HG03460 (cell line): ENCODE measurements around the gene SLFN12L.
"Not testable (repeated sequence)": the region's sequence is repeated elsewhere in the genome, so short reads cannot be mapped to it uniquely, and the experiment has no call there.

Experiments used
- ATAC-seq: cut with Tn5 transposase; IDR thresholded peaks from one replicate; pipeline ENCODE4 v1.9.1; 2021; ENCODE audit not compliant: unreplicated experiment

The SLFN12L gene

GRCh38 chr17:35537601-35538141 lies at the start of gene SLFN12L:
Gene SLFN12L, minus strand, starts transcription at chr17:35537678. Its CDS starts 15,314 bp downstream, at chr17:35522364.
- no peak for ATAC-seq

GRCh38 chr17:35586569-35587073 lies 49.1 kb upstream of the SLFN12L start:
- no peak for ATAC-seq

DNA sequence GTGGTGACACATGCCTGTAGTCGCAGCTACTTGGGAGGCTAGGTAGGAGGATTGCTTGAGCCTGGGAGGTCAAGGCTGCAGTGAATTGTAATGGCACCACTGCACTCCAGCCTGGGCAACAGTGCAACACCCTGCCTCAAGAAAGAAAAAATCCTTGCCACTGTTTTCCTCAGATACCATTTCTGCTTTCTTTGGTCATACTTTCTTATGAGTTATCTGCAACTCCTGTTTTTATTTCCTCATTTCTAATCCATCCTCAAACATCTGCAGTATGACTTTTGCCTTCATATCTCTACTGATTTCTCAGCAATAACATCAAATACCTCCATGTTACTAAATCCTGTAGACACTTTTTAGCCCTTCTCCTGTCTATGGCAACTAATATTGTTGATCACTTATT lies 46.6 kb upstream of the SLFN12L start:
- ATAC-seq, result no peak

DNA sequence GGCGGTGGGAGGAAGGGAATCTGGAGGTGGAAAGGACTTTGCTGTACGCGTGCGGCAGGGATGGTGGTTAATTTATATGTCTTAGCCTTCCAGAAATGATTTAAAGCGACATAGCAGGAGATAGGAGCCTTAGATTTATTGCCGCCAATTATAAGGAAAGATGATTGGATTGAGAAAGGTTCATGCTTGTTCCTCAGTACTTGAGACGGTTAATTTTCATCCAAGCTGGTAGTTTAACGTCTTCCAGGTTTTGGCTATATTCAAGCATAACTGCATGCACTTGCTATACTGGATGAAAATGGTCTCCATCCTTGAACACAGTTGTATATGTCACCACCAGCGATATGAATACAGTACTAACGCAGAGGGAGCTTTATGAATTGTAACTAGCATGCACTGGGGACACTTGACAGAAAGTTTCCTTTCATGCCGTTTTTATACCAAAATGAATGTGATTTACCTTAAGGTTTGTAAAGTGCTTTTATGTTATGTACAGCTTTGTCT lies 41.5 kb upstream of the SLFN12L start:
- ATAC-seq, result no peak

DNA sequence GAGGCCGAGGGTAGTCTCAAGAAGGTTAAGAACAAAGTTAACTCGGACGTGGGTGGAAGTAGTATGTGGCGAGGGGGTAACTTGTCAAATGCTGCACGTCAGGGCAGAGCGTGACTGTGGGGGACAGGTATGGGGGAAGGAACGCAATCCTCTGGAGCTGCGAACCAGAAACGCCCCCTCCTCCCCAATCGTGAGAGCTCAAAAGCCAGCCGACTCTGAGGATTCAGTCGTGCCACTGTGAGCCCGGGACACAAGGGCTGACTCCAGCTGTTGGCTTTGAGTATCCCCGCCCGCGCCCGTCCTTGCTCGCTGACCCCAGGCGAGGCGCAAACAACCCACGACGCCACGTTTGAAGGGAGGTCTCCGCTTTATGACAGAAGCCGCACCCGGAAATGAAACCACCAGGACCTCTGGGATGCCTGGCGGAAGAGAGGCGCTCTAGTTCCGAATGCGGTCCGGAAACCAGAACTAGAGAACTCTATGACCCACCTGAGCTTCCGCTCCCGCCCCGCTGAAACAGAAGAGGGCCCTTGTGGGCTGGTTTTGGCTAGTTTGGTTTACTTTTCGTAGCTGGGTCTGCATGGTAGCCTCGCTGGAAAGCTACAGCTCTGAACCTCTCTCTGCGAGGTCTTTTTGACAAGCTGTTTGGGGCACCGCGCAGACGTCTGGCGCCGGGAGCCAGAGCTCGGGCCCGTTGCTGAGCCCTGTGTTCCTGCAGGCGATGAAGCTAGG lies 40.9 kb upstream of the SLFN12L start, which contains the start of gene PEX12:
Gene PEX12 (minus strand): TSS at position 375 of the 732 bp plus-strand sequence. CDS start 550 bp downstream, outside the sequence.
- ATAC-seq, result peak; percentile 84

DNA sequence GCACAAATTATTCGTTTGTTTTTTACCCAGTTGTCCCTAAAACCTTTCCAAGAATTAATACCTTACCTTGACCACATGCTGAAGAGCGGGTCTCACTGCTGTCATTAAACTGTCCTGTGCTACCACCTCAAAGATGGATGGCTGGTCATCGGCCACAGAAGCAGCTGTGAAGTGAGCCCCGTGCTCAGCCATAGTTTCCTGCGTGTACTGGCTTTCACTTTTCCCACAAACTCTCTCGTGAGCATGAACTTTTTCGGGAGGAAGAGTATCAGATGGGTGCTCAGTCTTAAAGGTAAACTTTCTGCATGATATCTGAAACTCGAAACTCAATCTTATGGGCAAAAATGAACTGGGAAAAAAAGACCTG lies 40.3 kb upstream of the SLFN12L start:
- ATAC-seq, result no peak

DNA sequence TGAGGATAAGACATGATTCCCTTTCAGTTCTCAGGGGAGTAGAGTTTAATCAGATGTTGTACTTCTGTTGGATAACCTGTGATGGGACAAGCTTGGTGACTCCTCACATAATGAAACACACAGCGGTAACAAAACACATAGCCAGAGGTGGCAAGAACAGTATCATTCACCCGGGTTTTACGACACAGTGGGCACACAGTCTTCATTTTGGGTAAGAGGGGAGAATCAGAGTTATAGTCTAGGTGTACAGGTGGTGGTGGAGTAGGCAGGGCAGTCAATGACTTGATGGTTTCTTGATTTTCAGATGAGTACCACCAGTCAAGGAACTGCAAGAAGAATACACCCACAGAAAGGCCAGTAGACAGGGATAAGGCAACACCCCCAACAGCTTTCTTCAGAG lies 38.3 kb upstream of the SLFN12L start:
- ATAC-seq, result no peak

GRCh38 chr17:35569405-35569804 lies 31.9 kb upstream of the SLFN12L start:
- no peak for ATAC-seq

DNA sequence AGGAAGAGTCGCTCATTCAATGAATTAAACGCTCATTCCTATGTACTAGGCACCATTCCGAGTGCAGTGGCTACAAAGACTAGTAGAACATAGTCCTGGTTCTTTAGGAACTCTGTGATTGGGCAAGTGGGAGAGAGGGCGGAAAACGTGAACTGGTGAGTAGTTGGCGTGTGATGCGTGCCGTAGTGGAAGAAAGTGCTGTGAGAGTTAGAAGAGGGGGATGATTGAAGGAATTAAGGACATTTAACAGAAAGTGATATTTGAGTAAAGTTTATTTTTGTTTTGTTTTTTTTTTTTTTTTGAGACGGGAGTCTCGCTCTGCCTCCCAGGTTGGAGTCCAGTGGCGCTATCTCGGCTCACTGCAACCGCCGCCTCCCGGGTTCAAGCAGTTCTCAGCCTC lies 31.1 kb upstream of the SLFN12L start:
- ATAC-seq, result no peak

GRCh38 chr17:35566968-35567367 lies 29.5 kb upstream of the SLFN12L start:
- no peak for ATAC-seq

- not testable (repeated sequence) for ATAC-seq
Measured at GRCh38 chr17:35563181-35563580, 25.7 kb upstream of the SLFN12L start.

DNA sequence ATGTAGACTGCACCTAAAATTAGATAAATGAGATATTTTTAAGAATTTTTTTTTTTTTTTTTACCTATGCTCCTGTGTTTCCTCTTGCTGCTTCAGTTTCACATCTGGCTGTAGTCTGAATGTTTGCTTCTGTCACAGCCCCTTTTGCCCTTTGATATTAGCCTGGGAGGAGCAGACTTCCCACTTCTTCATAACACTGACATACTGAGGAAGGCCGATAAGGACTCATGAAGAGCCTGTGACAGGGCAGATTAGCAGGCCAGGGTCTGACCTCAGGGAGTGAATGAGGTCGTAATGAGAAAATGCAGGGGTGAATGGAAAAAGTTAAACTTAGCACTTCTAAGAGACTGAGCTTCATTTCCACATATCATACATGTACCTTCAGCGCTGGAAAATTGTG lies 23.2 kb upstream of the SLFN12L start, which contains the start of gene SLFN14:
Gene SLFN14 (minus strand): TSS at position 117 of the 400 bp plus-strand sequence. CDS start 2,757 bp downstream, outside the sequence.
- ATAC-seq, result no peak

DNA sequence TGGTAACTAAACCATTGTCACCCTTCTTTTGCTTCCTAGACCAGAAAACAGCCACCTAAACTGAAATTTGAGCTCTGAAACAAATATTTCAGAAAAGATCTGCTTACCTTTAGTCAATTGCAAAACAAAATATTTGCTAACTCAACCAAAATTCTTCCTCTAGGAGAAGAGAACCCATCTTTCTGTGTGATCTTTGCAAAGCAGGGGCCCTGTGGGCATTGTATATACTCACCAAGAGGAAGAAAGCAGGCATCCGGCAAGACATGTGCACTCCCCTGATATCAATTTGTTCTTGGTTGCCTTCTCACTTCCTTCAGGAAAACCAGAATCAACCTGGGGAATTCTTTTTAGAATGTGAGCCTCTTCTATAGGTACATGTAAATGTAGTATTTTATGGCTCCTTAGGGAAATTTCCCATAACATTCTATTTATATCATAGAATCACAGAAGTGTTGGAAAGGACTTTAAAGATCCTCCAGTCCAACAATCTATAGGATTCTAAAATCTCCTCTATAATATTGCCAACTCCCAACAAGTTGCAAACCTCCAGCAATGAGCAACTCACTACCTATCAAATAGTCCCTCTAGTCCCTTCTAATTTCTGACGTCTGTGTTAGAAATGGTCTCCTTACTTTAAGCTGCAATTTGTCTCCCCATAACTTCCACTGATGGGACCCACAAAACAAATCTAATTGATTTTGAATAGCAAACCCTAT lies 22.2 kb upstream of the SLFN12L start:
- ATAC-seq, result no peak

DNA sequence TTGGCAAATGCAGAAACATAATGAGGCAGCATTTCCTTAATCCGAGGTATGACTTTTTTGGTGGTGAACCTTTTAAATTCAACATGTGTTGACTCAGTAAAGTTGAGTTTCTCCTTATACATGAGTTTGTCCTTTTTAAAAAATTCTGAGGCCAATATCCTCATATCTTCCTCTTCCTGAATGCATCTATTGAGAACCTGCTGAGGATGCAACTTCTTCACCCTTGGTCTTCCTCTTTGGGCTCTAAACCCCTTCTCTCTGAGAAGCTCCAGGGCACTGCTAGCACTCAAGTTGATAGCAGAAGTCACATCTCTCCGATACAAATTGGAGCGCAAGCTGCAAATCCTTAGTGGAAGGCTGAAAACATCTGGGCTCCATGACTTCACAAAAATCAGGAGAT lies 19.9 kb upstream of the SLFN12L start:
- ATAC-seq, result no peak

DNA sequence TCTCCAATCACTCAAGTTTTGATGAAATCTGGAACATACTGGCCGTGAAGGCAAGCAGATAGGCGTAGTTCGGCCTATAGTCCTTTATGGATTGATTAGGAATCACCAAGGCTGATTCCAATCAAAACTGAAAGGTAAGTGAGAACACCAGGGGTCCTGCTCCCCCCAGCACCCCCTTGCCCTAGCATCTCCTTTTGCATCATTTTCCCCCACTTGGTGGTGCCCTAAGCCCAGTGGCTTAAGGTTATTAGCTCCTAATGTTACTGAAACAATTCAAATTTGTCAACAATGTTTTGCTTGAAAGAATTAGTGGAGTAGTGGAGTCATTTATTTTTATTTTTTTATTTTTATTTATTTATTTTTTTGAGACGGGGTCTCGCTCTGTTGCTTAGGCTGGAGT lies 18.2 kb upstream of the SLFN12L start:
- no peak for ATAC-seq

GRCh38 chr17:35554668-35555067 lies 17.2 kb upstream of the SLFN12L start:
- no peak for ATAC-seq

- ATAC-seq, result no peak
Measured at GRCh38 chr17:35553310-35553709, 15.8 kb upstream of the SLFN12L start.

GRCh38 chr17:35548978-35549377 lies 11.5 kb upstream of the SLFN12L start:
- ATAC-seq, result no peak

DNA sequence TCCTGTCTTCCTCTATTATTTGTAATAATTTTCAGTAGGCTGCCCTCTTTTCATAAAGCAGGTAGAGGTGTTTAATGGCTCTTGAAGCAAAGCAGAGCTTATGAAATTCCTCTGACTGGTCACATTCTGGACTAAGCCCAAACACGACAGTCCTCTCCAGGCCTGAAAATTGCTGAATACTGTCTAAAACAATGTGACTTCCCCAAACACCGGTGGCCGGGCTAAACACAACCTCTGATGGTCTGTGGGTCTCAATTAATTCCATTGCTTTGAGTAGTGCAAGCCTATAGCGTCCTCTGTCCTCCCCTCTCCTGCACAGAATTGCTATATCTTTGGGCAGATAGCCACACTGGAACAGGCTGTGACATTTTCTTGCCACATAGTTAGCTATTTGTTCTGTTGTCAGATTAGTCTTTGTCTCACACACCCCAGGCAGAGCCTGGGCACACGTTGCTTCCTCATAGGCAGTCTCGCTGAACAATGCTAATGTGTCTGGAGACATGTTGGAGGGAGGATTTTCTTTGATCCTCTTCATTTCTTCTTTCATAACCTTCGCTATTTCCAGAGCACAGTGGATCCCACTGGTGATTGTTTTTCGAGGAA lies 10.8 kb upstream of the SLFN12L start:
- no peak for ATAC-seq

- no peak for ATAC-seq
Measured at GRCh38 chr17:35546487-35546886, 9.0 kb upstream of the SLFN12L start.

DNA sequence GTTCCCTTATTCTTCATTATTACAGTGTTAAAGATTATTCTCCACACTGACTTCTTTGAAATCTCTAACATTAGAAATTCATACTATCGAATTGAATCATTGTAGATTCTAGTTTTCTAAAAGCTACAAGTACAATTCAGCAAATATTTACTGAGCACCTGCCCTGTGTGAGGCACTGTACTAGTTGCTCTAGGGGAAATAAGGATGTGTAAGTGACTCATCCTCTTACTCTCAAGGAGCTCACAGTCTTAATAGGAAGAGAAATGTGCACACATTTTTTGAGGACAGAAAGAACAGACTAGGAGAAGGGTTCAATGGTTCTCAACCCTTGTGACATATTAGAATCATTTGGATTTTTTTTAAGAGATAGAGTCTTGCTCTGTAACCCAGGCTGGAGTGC lies 7.7 kb upstream of the SLFN12L start:
- ATAC-seq, result no peak
